ENCODE measurements around the gene EGLN3.

- TF ChIP-seq TAF1 (IDR thresholded peaks at IDR 0.05; ENCODE audit: borderline replicate concordance, low read depth, low read length), result no peak
- no peak for TF ChIP-seq POLR2AphosphoS5 (IDR thresholded peaks at IDR 0.05; ENCODE audit: low read depth, low read length)
- no peak for TF ChIP-seq POLR2A (IDR thresholded peaks at IDR 0.05; ENCODE audit: low read depth, low read length)
Observed at GRCh38 chr14:33996462-33996861, 45.6 kb upstream of the EGLN3 start.

Measured in GM12892 (cell line).